IMR-90 (cell line): Measurements from ENCODE around the gene TPT1. TPM values are rescaled to one million over a fixed set of nuclear protein-coding genes. Genes with fewer than 3 reads are reported as not detected.

Source experiments
- ATAC-seq: fragments of 200-7000 bp; cut with Tn5 transposase; 2 replicates; pipeline ENCODE4 v1.9.1; 2020; ENCODE audit warnings: low read depth, mild to moderate bottlenecking, moderate library complexity
- BruUV-seq: library from RNA; stranded (reverse); fragments of 400-500 nt; replicated peaks from 2 replicates; lab custom pipeline; 2021; lab: Mats Ljungman, UMichigan
- CTCF ChIA-PET: fragments of 300-600 bp; formaldehyde crosslinking; extraction: SDS; loops from one replicate; lab custom pipeline; 2021; ENCODE audit warnings: antibody characterized with exemption; lab: Yijun Ruan, JAX
- POLR2A ChIA-PET: fragments of 300-600 bp; sonication (Branson Sonifier 250); formaldehyde crosslinking; loops from one replicate; lab custom pipeline; 2022; ENCODE audit warnings: antibody characterized with exemption; ENCODE audit not compliant: unreplicated experiment; lab: Charles Lee
- DNase-seq: peaks from one replicate; pipeline ENCODE4 v3.0.0; 2013
- H2AFZ ChIP-seq: replicated peaks from 2 replicates; pipeline ENCODE3; 2013; ENCODE audit warnings: low read length, mild to moderate bottlenecking; ENCODE audit not compliant: poor library complexity
- H2AK5ac ChIP-seq: 2 replicates; pipeline ENCODE4 v1.6.1; 2013; ENCODE audit warnings: low read depth, low read length, inconsistent platforms
- H2AK9ac ChIP-seq: replicated peaks from 2 replicates; pipeline ENCODE3; 2013; ENCODE audit warnings: mild to moderate bottlenecking, low read depth, low read length, moderate library complexity; ENCODE audit not compliant: poor library complexity
- H2BK120ac ChIP-seq: 2 replicates; pipeline ENCODE4 v1.6.1; 2013; ENCODE audit warnings: low read depth, low read length, inconsistent platforms
- H2BK15ac ChIP-seq: 3 replicates; pipeline ENCODE4 v1.6.1; 2013; ENCODE audit warnings: low read depth, low read length, inconsistent platforms
- H2BK20ac ChIP-seq: 2 replicates; pipeline ENCODE4 v1.6.1; 2013; ENCODE audit warnings: low read depth, mild to moderate bottlenecking, inconsistent platforms, low read length, moderate library complexity
- H2BK5ac ChIP-seq: 2 replicates; pipeline ENCODE4 v1.6.1; 2013; ENCODE audit warnings: mild to moderate bottlenecking, low read depth, low read length, inconsistent platforms; ENCODE audit not compliant: poor library complexity, severe bottlenecking
- H3K14ac ChIP-seq: replicated peaks from 2 replicates; pipeline ENCODE4 v1.6.1; 2013; ENCODE audit warnings: low read depth, low read length, inconsistent platforms
- H3K18ac ChIP-seq: 2 replicates; pipeline ENCODE4 v1.6.1; 2013; ENCODE audit warnings: low read depth, low read length, control low read depth
- H3K23ac ChIP-seq: 2 replicates; pipeline ENCODE4 v1.6.1; 2013; ENCODE audit warnings: low read depth, low read length, inconsistent platforms
- H3K27ac ChIP-seq: 2 replicates; pipeline ENCODE4 v1.5.1; 2013; ENCODE audit warnings: mild to moderate bottlenecking, control low read depth, low read length; ENCODE audit not compliant: insufficient read depth
- H3K27me3 ChIP-seq: 2 replicates; pipeline ENCODE4 v1.6.1; 2013; ENCODE audit warnings: low read length; ENCODE audit not compliant: control insufficient read depth, insufficient read depth
- H3K36me3 ChIP-seq: 2 replicates; pipeline ENCODE4 v1.6.1; 2013; ENCODE audit warnings: low read length, mixed read lengths; ENCODE audit not compliant: control insufficient read depth, insufficient read depth
- H3K4ac ChIP-seq: 2 replicates; pipeline ENCODE4 v1.6.1; 2013; ENCODE audit warnings: low read depth, low read length, inconsistent platforms
- H3K4me1 ChIP-seq: 2 replicates; pipeline ENCODE4 v1.6.1; 2013; ENCODE audit warnings: low read length, mixed read lengths; ENCODE audit not compliant: control insufficient read depth, insufficient read depth
- H3K4me2 ChIP-seq: 2 replicates; pipeline ENCODE4 v1.6.1; 2013; ENCODE audit warnings: low read depth, mild to moderate bottlenecking, control low read depth, low read length, moderate library complexity
- H3K4me3 ChIP-seq: 2 replicates; pipeline ENCODE4 v1.5.1; 2013; ENCODE audit warnings: low read depth, mild to moderate bottlenecking, control low read depth, low read length, moderate library complexity; ENCODE audit not compliant: insufficient read depth
- H3K56ac ChIP-seq: 2 replicates; pipeline ENCODE4 v1.6.1; 2013; ENCODE audit warnings: low read length, inconsistent platforms; ENCODE audit not compliant: insufficient read depth; ENCODE audit errors: extremely low read depth
- H3K79me1 ChIP-seq, 2 experiments: 2 replicates each; pipeline ENCODE4 v1.6.1; 2013; ENCODE audit warnings: low read length in 2 of 2, inconsistent platforms in 1 of 2, low read depth in 1 of 2
- H3K9ac ChIP-seq: 2 replicates; pipeline ENCODE4 v1.6.1; 2013; ENCODE audit warnings: low read depth, low read length, control low read depth
- H3K9me1 ChIP-seq: 2 replicates; pipeline ENCODE4 v1.6.1; 2013; ENCODE audit warnings: low read length, inconsistent platforms; ENCODE audit not compliant: insufficient read depth
- H3K9me3 ChIP-seq: 2 replicates; pipeline ENCODE4 v1.6.1; 2013; ENCODE audit warnings: low read length; ENCODE audit not compliant: control insufficient read depth, insufficient read depth
- H4K20me1 ChIP-seq: 2 replicates; pipeline ENCODE4 v1.6.1; 2013; ENCODE audit warnings: low read length, inconsistent platforms; ENCODE audit not compliant: insufficient read depth
- H4K5ac ChIP-seq: 2 replicates; pipeline ENCODE4 v1.6.1; 2013; ENCODE audit warnings: mild to moderate bottlenecking, low read depth, low read length, control low read depth
- H4K8ac ChIP-seq, 2 experiments: 2 replicates each; pipeline ENCODE4 v1.6.1; 2013; ENCODE audit warnings: low read depth in 2 of 2, low read length in 2 of 2, control low read depth in 1 of 2, inconsistent platforms in 1 of 2
- H4K91ac ChIP-seq: 2 replicates; pipeline ENCODE4 v1.6.1; 2013; ENCODE audit warnings: low read depth, low read length, inconsistent platforms; ENCODE audit not compliant: insufficient read depth
- BHLHE40 ChIP-seq: fragments of 150-350 bp; IDR thresholded peaks from 2 replicates; pipeline ENCODE4 v1.6.1; 2016; ENCODE audit warnings: mild to moderate bottlenecking, low read depth, low read length
- CEBPB ChIP-seq: IDR thresholded peaks from 2 replicates; pipeline ENCODE4 v1.6.1; 2012; ENCODE audit warnings: low read depth, low read length, improper control_type of control experiment
- CHD1 ChIP-seq: IDR thresholded peaks from 2 replicates; pipeline ENCODE4 v1.6.1; 2012; ENCODE audit warnings: low read depth, low read length, improper control_type of control experiment
- FOS ChIP-seq: fragments of 150-350 bp; IDR thresholded peaks from 2 replicates; pipeline ENCODE4 v1.6.1; 2016; ENCODE audit warnings: low read depth, low read length
- MAFK ChIP-seq: IDR thresholded peaks from 2 replicates; pipeline ENCODE4 v1.6.1; 2012; ENCODE audit warnings: low read depth, low read length, improper control_type of control experiment
- MAZ ChIP-seq: IDR thresholded peaks from 2 replicates; pipeline ENCODE4 v1.6.1; 2012; ENCODE audit warnings: low read depth, mild to moderate bottlenecking, low read length, improper control_type of control experiment, moderate library complexity, borderline replicate concordance
- MXI1 ChIP-seq: IDR thresholded peaks from 2 replicates; pipeline ENCODE4 v1.6.1; 2012; ENCODE audit warnings: low read depth, mild to moderate bottlenecking, low read length, moderate library complexity, borderline replicate concordance
- POLR2A ChIP-seq: IDR thresholded peaks from 2 replicates; pipeline ENCODE4 v1.6.1; 2012; ENCODE audit warnings: mild to moderate bottlenecking, low read depth, low read length
- RAD21 ChIP-seq: IDR thresholded peaks from 2 replicates; pipeline ENCODE4 v1.6.1; 2012; ENCODE audit warnings: low read length, improper control_type of control experiment
- RCOR1 ChIP-seq: IDR thresholded peaks from 2 replicates; pipeline ENCODE4 v1.6.1; 2012; ENCODE audit warnings: mild to moderate bottlenecking, low read length, improper control_type of control experiment; ENCODE audit not compliant: insufficient replicate concordance
- RFX5 ChIP-seq: IDR thresholded peaks from 2 replicates; pipeline ENCODE4 v1.8.0; 2012; ENCODE audit warnings: low read depth, mild to moderate bottlenecking, low read length, moderate library complexity
- SMC3 ChIP-seq: fragments of 150-350 bp; IDR thresholded peaks from 2 replicates; pipeline ENCODE4 v1.6.1; 2016; ENCODE audit warnings: low read depth, mild to moderate bottlenecking, antibody characterized with exemption, low read length, moderate library complexity
- WGBS, 2 experiments: methylation state at CpG; one replicate each; pipeline versions ENCODE4 v1.1.5 to v1.1.7; 2013; ENCODE audit warnings: missing lambda C conversion rate in 2 of 2; ENCODE audit not compliant: insufficient read length in 1 of 2; ENCODE audit errors: extremely low coverage in 2 of 2; 5-methylcytosine and 5-hydroxymethylcytosine counted together
- dilution Hi-C: fragments of 300-500 bp; cut with HindIII; formaldehyde crosslinking; loops from one replicate; pipeline ENCODE4 v1.14.3; 2018; ENCODE audit warnings: low sequenced_read_pairs; ENCODE audit not compliant: unreplicated experiment
- in situ Hi-C: fragments of 300-500 bp; cut with MboI; formaldehyde crosslinking; loops from 3 replicates; pipeline ENCODE4 v1.14.3; 2019; ENCODE audit warnings: low sequenced_read_pairs, inconsistent platforms, mixed read lengths
- intact Hi-C: fragments of 100-400 bp; cut with micrococcal nuclease; formaldehyde crosslinking; loops from 2 replicates; pipeline ENCODE4 v1.10.0; 2022
- polyA plus RNA-seq, 3 experiments: library from polyadenylated mRNA; depleted of rRNA; stranded (reverse); fragments of >200 nt; gene quantifications; 2 replicates each; pipeline ENCODE4 v1.2.3, GENCODE V29; 2012; ENCODE audit warnings: low replicate concordance in 1 of 3
- total RNA-seq: library from RNA; depleted of rRNA; stranded (reverse); fragments of >200 nt; gene quantifications from 2 replicates; pipeline ENCODE4 v1.2.3, GENCODE V29; 2012
- TF ChIP-seq, protein P1 (sequence below): fragments of 150-350 bp; IDR thresholded peaks from 2 replicates; pipeline ENCODE4 v1.6.1; 2017; ENCODE audit warnings: mild to moderate bottlenecking, antibody characterized with exemption, low read length, low read depth
- TF ChIP-seq, protein P2 (sequence below): conservative IDR thresholded peaks from 2 replicates; pipeline ENCODE4 v1.5.1; 2012; ENCODE audit warnings: mild to moderate bottlenecking, low read depth, low read length, improper control_type of control experiment
- TF ChIP-seq, protein P3 (sequence below): fragments of 150-350 bp; IDR thresholded peaks from 2 replicates; pipeline ENCODE4 v1.6.1; 2016; ENCODE audit warnings: low read depth, mild to moderate bottlenecking, low read length, moderate library complexity, borderline replicate concordance

Gene TPT1
- total and polyA plus RNA-seq, 2 of the 4 experiments (the other 2 are of a cell fraction), result 1,663 to 2,665 TPM

DNA sequence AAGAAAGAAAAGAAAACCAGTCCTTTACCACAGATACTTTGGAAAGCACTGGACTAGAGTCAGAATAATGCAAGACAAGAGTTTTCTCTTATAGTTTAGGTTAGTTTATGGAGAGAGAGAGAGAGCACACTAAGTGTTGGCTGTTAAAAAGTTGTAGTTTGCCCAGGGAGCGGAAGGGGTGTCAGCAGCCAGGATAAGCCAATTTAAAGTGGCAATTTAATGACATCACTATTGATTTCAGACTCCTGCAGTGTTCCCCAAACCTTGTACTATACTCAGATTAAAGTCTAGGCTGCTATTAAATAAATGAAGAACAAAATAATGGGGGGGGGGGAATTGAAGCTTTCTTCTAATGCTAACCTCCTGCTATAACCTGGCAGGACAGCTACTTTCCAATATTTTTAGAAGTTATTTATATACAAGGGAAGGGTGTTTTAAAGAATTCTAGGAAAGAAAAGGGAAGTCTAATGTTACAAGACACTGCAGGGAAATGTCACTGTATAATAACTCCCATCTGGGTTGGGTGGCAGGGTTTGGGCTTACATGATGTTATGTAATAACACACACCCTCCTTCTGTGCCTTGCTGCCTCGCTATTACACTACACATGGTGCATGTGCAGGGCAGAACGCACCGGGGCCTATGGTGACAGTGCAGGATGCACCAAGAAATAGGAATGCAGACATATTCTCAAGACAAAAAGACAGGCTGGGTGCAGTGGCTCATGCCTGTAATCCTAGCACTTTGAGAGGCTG is 19.9 kb downstream of the TPT1 start:
- intact Hi-C loops, result no loop called here
- in situ Hi-C loops, result loop anchor here (25.0 kb wide), 2 partner anchors 834 to 1409 kb away; no protein-coding TSS in a partner anchor
- CTCF ChIA-PET, result no interaction called here
- TF ChIP-seq RAD21 (no peak), POLR2A (no peak), MAZ (no peak), MXI1 (no peak), CHD1 (no peak), CEBPB (no peak), RFX5 (no peak), FOS (no peak), RCOR1 (no peak), MAFK (no peak), BHLHE40 (no peak), SMC3 (no peak)
- TF ChIP-seq, protein P1, sequence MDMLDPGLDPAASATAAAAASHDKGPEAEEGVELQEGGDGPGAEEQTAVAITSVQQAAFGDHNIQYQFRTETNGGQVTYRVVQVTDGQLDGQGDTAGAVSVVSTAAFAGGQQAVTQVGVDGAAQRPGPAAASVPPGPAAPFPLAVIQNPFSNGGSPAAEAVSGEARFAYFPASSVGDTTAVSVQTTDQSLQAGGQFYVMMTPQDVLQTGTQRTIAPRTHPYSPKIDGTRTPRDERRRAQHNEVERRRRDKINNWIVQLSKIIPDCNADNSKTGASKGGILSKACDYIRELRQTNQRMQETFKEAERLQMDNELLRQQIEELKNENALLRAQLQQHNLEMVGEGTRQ, result no peak
- TF ChIP-seq, protein P2, sequence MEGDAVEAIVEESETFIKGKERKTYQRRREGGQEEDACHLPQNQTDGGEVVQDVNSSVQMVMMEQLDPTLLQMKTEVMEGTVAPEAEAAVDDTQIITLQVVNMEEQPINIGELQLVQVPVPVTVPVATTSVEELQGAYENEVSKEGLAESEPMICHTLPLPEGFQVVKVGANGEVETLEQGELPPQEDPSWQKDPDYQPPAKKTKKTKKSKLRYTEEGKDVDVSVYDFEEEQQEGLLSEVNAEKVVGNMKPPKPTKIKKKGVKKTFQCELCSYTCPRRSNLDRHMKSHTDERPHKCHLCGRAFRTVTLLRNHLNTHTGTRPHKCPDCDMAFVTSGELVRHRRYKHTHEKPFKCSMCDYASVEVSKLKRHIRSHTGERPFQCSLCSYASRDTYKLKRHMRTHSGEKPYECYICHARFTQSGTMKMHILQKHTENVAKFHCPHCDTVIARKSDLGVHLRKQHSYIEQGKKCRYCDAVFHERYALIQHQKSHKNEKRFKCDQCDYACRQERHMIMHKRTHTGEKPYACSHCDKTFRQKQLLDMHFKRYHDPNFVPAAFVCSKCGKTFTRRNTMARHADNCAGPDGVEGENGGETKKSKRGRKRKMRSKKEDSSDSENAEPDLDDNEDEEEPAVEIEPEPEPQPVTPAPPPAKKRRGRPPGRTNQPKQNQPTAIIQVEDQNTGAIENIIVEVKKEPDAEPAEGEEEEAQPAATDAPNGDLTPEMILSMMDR, result no peak
- TF ChIP-seq, protein P3, sequence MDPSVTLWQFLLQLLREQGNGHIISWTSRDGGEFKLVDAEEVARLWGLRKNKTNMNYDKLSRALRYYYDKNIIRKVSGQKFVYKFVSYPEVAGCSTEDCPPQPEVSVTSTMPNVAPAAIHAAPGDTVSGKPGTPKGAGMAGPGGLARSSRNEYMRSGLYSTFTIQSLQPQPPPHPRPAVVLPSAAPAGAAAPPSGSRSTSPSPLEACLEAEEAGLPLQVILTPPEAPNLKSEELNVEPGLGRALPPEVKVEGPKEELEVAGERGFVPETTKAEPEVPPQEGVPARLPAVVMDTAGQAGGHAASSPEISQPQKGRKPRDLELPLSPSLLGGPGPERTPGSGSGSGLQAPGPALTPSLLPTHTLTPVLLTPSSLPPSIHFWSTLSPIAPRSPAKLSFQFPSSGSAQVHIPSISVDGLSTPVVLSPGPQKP, result no peak

More for the DNA sequence above, 19.9 kb downstream of the TPT1 start:
- Histone ChIP-seq H4K5ac (no peak overlapping the region), H2AK5ac (peak overlapping the region; percentile 33; the same call in 1 of the 2 replicates), H3K56ac (no peak overlapping the region), H2BK120ac (no peak overlapping the region), H3K9me1 (peaks cover 5% of the 10 kb centered on the region; the same call in 1 of the 2 replicates), H3K36me3 (no peaks in the 10 kb centered on the region), H2BK5ac (no peak overlapping the region), H3K4ac (no peak overlapping the region), H3K4me1 (peaks cover 10% of the 10 kb centered on the region), H3K4me3 (no peak overlapping the region), H3K14ac (no peak overlapping the region), H2AK9ac (no peak overlapping the region), H4K8ac (no peak overlapping the region; a peak in 1 of 4 replicates), H2BK20ac (no peak overlapping the region), H2AFZ (no peak overlapping the region), H4K20me1 (no peaks in the 10 kb centered on the region; the same call in 1 of the 2 replicates), H4K91ac (no peak overlapping the region), H3K4me2 (no peak overlapping the region), H3K9ac (no peak overlapping the region), H3K79me1 (no peaks in the 10 kb centered on the region), H3K27me3 (no peaks in the 10 kb centered on the region), H3K23ac (no peak overlapping the region), H3K9me3 (no peaks in the 10 kb centered on the region), H3K27ac (no peak overlapping the region), H3K18ac (no peak overlapping the region), H2BK15ac (no peak overlapping the region)
- POLR2A ChIA-PET, result no interaction called here
- WGBS, 2 experiments, result no CpG with 5 or more reads among the region's 4 CpGs
- dilution Hi-C loops, result no loop called here
- no peak for ATAC-seq
- no peak for DNase-seq
- no TSS peak for BruUV-seq
